H7 (cell line): ENCODE results near the gene USP40. TPM values are rescaled to one million over a fixed set of nuclear protein-coding genes. Genes with fewer than 3 reads are reported as not detected.

Experiments used
- DNase-seq: peaks from one replicate; pipeline ENCODE4 v3.0.0; 2012
- H3K27me3 ChIP-seq: 2 replicates; pipeline ENCODE4 v1.6.0; 2011; ENCODE audit warnings: mild to moderate bottlenecking, low read length; ENCODE audit not compliant: control insufficient read depth, insufficient read depth
- H3K36me3 ChIP-seq: replicated peaks from 2 replicates; pipeline ENCODE4 v1.5.1; 2011; ENCODE audit warnings: low read length; ENCODE audit not compliant: control insufficient read depth, insufficient read depth
- H3K4me3 ChIP-seq: 2 replicates; pipeline ENCODE4 v1.5.1; 2011; ENCODE audit warnings: low read depth, mild to moderate bottlenecking, control low read depth, low read length, moderate library complexity; ENCODE audit not compliant: insufficient read depth
- total RNA-seq: library from RNA; depleted of rRNA; stranded (reverse); fragments of >200 nt; shearing (Covaris generic); gene quantifications from 2 replicates; pipeline ENCODE4 v1.2.3, GENCODE V29; 2014

The USP40 gene
- total RNA-seq, 1 experiment from 2014 or later = 10.8 TPM

GRCh38 chr2:233492751-233493150, 73.8 kb downstream of the USP40 start:
- no peak for DNase-seq
- Histone ChIP-seq H3K4me3 (no peak overlapping the region), H3K27me3 (no peaks in the 10 kb centered on the region)

DNA sequence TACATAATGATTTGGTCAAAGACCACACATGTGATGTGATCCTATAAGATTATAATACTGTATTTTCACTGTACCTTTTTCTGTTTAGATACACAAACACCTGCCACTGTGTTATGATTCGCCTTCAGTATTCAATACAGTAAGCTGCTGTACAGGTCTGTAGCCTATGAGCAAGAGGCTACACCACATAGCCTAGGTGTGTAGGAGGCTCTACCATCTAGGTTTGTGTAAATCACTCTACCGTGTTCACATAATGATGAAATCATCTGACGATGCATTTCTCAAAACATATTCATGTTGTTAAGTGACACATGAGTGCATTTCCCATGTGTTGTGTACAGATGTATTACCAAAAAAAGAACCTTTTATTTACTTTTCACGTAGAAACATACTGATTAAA, 74.5 kb downstream of the USP40 start:
- Histone ChIP-seq H3K4me3 (no peak overlapping the region), H3K36me3 (no peaks in the 10 kb centered on the region), H3K27me3 (no peaks in the 10 kb centered on the region)
- DNase-seq = no peak

More at GRCh38 chr2:233492751-233493150, 73.8 kb downstream of the USP40 start:
- H3K36me3 ChIP-seq = no peaks in the 10 kb centered on the region

DNA sequence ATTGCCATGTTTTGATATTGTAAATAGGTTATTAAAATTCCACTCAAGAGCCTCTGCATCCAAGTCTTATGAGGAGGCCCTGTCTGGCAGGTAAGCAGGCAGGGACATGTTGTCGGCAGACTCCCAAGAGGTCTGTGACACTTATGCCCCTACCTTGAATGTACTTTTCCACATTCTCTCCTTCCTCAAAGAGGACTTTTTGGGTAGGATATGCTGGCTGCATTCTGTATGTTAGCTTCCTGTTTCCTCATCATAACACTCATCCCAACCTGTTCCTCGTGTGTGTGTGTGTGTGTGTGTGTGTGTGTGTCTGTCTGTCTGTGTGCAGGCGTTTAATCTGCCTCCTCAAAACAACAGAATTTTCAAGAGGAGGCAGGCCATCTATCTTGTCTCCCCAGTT, 75.3 kb downstream of the USP40 start:
- Histone ChIP-seq H3K27me3 (no peaks in the 10 kb centered on the region), H3K4me3 (no peak overlapping the region), H3K36me3 (no peaks in the 10 kb centered on the region)
- DNase-seq = no peak

DNA sequence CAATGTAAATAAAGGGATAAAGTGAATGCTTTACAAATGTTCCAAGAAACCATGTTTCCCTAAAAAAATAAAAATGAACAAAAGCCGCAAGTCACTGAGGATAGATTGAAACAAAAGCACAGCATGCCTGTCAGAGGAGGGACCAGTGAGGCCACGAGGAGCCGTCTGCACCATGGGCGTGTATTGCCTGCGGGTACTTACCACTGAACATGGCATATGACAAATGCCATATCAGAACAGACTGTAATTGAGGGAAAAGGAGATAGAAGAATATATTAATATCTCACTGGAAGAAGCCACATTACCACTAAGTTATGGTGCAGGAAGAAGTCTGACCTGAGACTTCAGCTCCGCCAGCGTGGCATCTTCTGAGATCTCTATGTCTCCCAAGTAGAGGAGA, 75.8 kb downstream of the USP40 start:
- Histone ChIP-seq H3K4me3 (no peak overlapping the region), H3K27me3 (no peaks in the 10 kb centered on the region), H3K36me3 (no peaks in the 10 kb centered on the region)
- DNase-seq = no peak

GRCh38 chr2:233489666-233490065, 76.9 kb downstream of the USP40 start:
- Histone ChIP-seq H3K27me3 (no peaks in the 10 kb centered on the region), H3K4me3 (no peak overlapping the region)
- no peak for DNase-seq

DNA sequence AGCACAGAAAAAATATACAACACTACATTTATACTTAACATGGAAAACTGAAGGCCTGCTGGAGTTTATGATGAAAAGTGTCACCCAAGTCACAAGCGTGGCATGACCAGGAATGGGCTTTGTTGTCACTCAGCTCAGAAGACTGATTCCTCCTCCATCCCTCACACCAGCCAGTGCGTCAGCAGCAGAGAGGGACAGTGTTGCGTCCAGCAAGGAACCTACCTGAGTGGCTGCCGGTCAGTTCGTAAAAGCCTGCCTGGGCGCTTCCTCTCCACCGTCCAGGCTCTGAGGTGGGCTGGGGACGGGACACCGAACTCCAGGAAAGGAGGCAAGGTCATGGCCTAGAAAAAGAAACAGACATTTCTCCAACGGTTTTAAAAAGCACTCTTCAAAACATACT, 77.4 kb downstream of the USP40 start:
- H3K27me3 ChIP-seq = no peaks in the 10 kb centered on the region
- no peak overlapping the region for H3K4me3 ChIP-seq
- no peaks in the 10 kb centered on the region for H3K36me3 ChIP-seq
- no peak for DNase-seq

More at GRCh38 chr2:233489666-233490065, 76.9 kb downstream of the USP40 start:
- H3K36me3 ChIP-seq = no peaks in the 10 kb centered on the region

DNA sequence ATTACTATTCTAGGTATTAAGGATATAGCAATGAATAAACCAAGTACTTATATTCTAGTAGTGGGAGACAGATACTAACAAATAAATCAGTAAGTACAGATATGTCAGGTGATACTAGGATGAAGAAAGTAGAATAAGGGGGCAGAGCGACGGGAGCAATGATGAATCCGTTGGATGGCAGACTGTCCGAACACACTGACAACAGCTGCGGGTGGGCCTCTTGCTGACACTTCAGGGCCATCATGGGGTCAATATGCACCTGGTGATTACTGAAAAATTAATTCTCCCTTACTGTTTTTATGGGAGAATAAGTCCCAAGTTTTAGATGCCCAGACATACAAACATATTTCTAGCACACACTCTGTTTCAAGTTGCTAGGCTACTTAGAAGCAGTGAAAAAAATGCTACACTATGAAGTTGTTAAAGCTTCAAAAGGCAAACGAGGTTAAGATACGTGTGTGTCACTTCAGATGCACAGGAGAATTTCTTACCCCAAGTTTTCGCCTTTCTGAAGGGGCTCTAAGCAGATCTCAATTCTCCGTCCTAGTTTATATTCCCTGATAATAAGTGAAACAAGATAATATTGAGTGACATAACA, 78.7 kb downstream of the USP40 start:
- H3K4me3 ChIP-seq = no peak overlapping the region
- no peak for DNase-seq
- no peaks in the 10 kb centered on the region for H3K27me3 ChIP-seq
- H3K36me3 ChIP-seq = no peaks in the 10 kb centered on the region

GRCh38 chr2:233486778-233487552, 79.6 kb downstream of the USP40 start:
- no peaks in the 10 kb centered on the region for H3K27me3 ChIP-seq
- H3K36me3 ChIP-seq = no peaks in the 10 kb centered on the region
- no peak overlapping the region for H3K4me3 ChIP-seq
- no peak for DNase-seq

GRCh38 chr2:233486357-233486756, 80.2 kb downstream of the USP40 start:
- no peak for DNase-seq
- Histone ChIP-seq H3K4me3 (no peak overlapping the region), H3K27me3 (no peaks in the 10 kb centered on the region), H3K36me3 (no peaks in the 10 kb centered on the region)

- H3K27me3 ChIP-seq = no peaks in the 10 kb centered on the region
- DNase-seq = no peak
- H3K36me3 ChIP-seq = no peaks in the 10 kb centered on the region
- H3K4me3 ChIP-seq = no peak overlapping the region
These were observed 80.9 kb downstream of the USP40 start for GRCh38 chr2:233485726-233486125.

GRCh38 chr2:233482616-233483015, 84.0 kb downstream of the USP40 start:
- Histone ChIP-seq H3K27me3 (no peaks in the 10 kb centered on the region), H3K36me3 (no peaks in the 10 kb centered on the region), H3K4me3 (no peak overlapping the region)
- no peak for DNase-seq

- no peak for DNase-seq
- Histone ChIP-seq H3K4me3 (no peak overlapping the region), H3K27me3 (no peaks in the 10 kb centered on the region), H3K36me3 (no peaks in the 10 kb centered on the region)
These were observed 85.0 kb downstream of the USP40 start for GRCh38 chr2:233481368-233482142.

GRCh38 chr2:233480490-233481202, 85.9 kb downstream of the USP40 start:
- H3K4me3 ChIP-seq = no peak overlapping the region
- no peaks in the 10 kb centered on the region for H3K36me3 ChIP-seq
- no peaks in the 10 kb centered on the region for H3K27me3 ChIP-seq
- peak; percentile 66 for DNase-seq

GRCh38 chr2:233479616-233480489, 86.7 kb downstream of the USP40 start:
- Histone ChIP-seq H3K4me3 (no peak overlapping the region), H3K36me3 (no peaks in the 10 kb centered on the region), H3K27me3 (no peaks in the 10 kb centered on the region)
- peak; percentile 61 for DNase-seq
